ENCODE measurements around the gene RAB20. TPM values are rescaled to one million over a fixed set of nuclear protein-coding genes. Genes with fewer than 3 reads are reported as not detected.
"Not testable (repeated sequence)": the region's sequence is repeated elsewhere in the genome, so short reads cannot be mapped to it uniquely, and the experiment has no call there.

The RAB20 gene, protein sequence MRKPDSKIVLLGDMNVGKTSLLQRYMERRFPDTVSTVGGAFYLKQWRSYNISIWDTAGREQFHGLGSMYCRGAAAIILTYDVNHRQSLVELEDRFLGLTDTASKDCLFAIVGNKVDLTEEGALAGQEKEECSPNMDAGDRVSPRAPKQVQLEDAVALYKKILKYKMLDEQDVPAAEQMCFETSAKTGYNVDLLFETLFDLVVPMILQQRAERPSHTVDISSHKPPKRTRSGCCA
- 1 to 10 TPM; 2.4 to 3.7 TPM for total RNA-seq

DNA sequence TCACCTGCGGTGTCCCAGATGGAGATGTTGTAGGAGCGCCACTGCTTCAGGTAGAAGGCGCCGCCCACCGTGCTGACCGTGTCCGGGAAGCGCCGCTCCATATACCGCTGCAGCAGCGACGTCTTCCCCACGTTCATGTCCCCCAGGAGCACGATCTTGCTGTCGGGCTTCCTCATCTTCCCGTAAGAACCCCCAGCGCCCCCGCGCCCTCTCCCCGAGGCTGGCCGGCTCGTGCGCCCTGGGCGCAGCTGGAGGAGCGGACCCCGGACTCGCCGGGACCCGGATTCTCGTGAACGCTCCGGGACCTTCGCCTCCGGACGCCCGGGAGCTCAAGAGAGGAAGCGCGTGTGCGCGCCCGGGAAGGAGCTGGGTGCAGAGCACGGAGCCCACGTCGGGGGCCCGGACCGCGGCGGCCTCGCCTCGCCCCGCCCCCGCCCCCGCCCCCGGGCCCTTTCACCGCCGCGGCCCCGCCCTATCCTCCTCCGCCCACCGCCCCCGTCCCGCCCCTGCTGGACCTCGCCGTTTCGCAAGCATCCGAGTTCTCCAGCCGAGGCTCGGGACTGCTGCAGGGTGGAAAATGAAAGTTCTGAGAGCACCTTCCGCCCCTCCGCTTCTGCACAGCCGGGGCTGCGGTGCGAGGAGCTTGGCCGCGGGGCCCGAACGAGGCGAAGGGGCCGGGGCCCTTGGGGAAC is at the start of gene RAB20:
TSS of gene RAB20 (minus strand) at position 379 of the 692 bp plus-strand sequence. CDS start at position 176, 203 bp downstream.
- Mint-ChIP-seq H3K9me3 (no peaks in the 10 kb centered on the region), H3K4me1 (peaks cover 11% of the 10 kb centered on the region), H3K27me3 (peaks cover 8% of the 10 kb centered on the region), H3K27ac (peak within 1 kb of the TSS; percentile 71), H3K36me3 (ENCODE audit: low read depth) (no peaks in the 10 kb centered on the region), H3K4me3 (peak within 1 kb of the TSS; percentile 72)
- ATAC-seq (replicated peaks) = peak; percentile 73

DNA sequence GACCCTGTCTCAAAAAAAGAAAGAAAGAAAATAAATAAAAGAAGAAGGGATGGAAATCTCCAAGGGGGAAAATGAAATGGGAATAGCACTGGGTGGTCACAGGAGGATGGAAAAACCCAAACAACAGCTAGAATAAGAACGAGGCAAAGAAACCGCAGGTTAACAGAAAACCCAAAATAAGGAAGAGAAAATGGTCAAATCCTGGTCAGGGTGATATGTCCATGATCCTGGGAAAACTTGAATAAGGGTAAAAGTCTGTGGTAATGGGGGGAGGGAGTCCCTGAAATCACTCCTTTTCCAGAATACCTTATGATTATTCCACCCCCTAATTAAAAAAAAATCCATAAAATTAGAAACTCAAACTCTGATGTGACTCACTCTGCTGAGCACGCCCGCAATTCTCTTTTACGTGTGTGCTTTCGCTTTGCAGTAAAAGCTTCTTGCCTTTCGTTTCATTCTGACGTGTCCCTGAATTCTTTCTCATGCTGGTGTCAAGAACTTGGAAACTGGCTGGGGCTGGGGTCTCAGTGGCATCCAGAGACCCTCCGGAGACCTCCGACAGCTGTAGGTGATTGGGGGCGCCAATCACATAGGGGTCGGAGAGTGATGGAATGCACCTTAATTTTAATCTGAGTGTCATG is 49.6 kb upstream of the RAB20 start:
- Mint-ChIP-seq H3K27ac (peak overlapping the region; percentile 81), H3K27me3 (no peaks in the 10 kb centered on the region), H3K4me3 (peak overlapping the region; percentile 65), H3K4me1 (peaks cover 17% of the 10 kb centered on the region), H3K36me3 (ENCODE audit: low read depth) (peaks cover 5% of the 10 kb centered on the region), H3K9me3 (peaks cover 8% of the 10 kb centered on the region)
- ATAC-seq (replicated peaks) = peak; percentile 49

DNA sequence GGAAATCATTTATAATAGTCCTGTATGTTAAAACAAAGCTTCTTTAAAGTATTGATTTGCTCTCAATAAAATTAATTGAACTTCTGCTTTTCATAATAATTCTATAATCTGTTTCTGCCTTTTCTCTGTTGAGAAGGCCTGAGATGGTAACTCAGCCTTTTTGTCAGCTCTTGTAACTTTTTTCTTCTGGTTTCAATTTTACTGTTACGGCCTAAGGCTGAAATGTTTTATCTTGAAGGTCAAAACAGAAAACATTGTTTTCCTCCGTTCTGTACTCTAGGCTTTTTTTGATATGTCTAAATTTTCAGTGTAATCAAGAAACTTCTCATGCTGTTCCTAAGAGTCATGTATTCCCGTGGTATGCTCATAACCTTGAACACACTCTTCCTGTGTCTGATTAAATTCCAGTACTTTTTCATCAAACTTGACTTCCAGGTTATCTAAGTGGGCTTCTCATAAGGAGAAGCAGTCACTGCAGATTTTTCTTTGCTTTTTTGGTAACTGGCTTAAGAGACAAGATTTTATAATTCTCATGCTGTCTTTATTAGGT is 46.2 kb upstream of the RAB20 start:
- peaks cover 14% of the 10 kb centered on the region for H3K4me1 Mint-ChIP-seq
- no peaks in the 10 kb centered on the region for H3K36me3 Mint-ChIP-seq (ENCODE audit: low read depth)
- H3K27ac Mint-ChIP-seq = peak overlapping the region; percentile 7
- peaks cover 2% of the 10 kb centered on the region for H3K9me3 Mint-ChIP-seq
- ATAC-seq (replicated peaks) = no peak
- H3K4me3 Mint-ChIP-seq = no peak overlapping the region
- H3K27me3 Mint-ChIP-seq = peaks cover 4% of the 10 kb centered on the region

DNA sequence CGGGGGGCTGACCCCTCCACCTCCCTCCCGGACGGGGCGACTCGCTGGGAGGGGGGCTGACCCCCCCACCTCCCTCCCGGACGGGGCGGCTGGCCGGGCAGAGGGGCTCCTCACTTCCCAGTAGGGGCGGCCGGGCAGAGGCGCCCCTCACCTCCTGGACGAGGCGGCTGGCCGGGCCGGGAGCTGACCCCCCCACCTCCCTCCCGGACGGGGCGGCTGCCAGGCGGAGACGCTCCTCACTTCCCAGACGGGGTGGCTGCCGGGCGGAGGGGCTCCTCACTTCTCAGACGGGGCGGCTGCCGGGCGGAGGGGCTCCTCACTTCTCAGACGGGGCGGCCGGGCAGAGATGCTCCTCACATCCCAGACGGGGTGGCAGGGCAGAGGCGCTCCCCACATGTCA is 44.8 kb upstream of the RAB20 start:
- not testable (repeated sequence) for H3K27ac Mint-ChIP-seq; ATAC-seq (replicated peaks); H3K9me3 Mint-ChIP-seq; H3K4me3 Mint-ChIP-seq; H3K4me1 Mint-ChIP-seq; H3K36me3 Mint-ChIP-seq (ENCODE audit: low read depth)
- peaks cover 10% of the 10 kb centered on the region for H3K27me3 Mint-ChIP-seq

DNA sequence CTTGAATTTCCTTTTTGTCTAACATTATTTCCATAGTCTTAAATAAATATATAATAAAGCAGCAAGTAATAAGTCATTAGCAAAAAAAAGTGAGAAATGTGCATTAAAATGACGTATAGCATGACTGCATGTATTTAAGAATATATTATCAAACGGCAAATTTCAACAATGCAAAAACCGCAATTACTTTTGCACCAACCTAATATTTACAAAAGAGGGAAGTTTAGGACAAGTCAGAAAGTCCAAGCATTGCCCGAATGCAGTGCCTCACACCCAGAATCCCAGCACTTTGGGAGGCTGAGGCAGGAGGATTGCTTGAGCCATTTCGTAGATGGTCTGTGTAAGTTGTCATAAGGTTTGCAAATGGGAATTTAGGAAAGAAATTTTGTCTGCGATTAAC is 43.6 kb upstream of the RAB20 start:
- no peak overlapping the region for H3K27ac Mint-ChIP-seq
- H3K27me3 Mint-ChIP-seq = peaks cover 10% of the 10 kb centered on the region
- H3K36me3 Mint-ChIP-seq (ENCODE audit: low read depth) = no peaks in the 10 kb centered on the region
- no peaks in the 10 kb centered on the region for H3K4me1 Mint-ChIP-seq
- no peak for ATAC-seq (replicated peaks)
- no peaks in the 10 kb centered on the region for H3K9me3 Mint-ChIP-seq
- no peak overlapping the region for H3K4me3 Mint-ChIP-seq

DNA sequence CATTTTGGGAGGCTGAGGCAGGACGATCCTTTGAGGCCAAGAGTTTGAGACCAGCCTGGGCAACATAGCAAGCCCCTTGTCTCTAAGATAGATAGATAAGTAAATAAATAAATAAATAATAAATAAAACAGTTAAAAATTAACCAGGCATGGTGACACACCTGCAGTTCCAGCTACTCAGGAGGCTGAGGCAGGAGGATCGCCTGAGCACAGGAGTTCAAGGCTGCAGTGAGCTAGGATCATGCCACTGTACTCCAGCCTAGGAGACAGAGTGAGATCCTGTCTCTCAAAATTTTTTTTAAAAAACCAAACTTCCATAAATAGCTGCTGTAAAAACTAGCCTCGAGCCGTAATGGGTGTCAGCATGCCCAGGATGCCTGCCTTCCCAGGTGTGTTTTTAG is 39.5 kb upstream of the RAB20 start:
- Mint-ChIP-seq H3K27ac (no peak overlapping the region), H3K9me3 (no peaks in the 10 kb centered on the region), H3K4me1 (no peaks in the 10 kb centered on the region), H3K36me3 (ENCODE audit: low read depth) (no peaks in the 10 kb centered on the region), H3K4me3 (no peak overlapping the region), H3K27me3 (peaks cover 10% of the 10 kb centered on the region)
- no peak for ATAC-seq (replicated peaks)

DNA sequence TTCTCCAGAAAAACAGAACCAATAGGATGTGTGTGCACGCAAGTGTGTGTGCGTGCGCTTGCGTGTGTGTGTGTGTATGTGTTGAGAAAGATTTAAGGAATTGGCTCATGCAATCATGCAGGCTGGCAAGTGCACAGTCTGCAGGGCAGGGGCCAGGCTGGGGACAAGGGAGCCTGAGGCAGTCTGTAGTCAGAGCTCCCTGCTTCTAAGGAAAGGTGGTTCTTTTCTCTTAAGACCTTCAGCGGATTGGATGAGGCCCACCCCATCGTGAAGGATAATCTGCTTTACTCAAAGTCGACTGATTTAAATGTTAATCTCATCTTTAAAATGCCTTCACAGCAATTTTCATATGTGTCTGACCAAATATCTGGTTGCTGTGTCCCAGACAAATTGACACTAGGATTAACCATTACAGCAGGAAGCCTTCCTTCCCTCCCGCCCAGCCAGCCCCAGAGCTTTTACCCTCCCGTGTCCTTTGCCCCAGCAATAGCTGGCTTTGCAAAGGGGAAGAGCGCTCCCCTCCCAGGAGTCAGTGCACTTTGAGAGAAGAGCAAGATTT is 38.8 kb upstream of the RAB20 start:
- no peak for ATAC-seq (replicated peaks)
- H3K9me3 Mint-ChIP-seq = no peaks in the 10 kb centered on the region
- peaks cover 10% of the 10 kb centered on the region for H3K27me3 Mint-ChIP-seq
- no peak overlapping the region for H3K27ac Mint-ChIP-seq
- H3K36me3 Mint-ChIP-seq (ENCODE audit: low read depth) = no peaks in the 10 kb centered on the region
- H3K4me1 Mint-ChIP-seq = no peaks in the 10 kb centered on the region
- no peak overlapping the region for H3K4me3 Mint-ChIP-seq

DNA sequence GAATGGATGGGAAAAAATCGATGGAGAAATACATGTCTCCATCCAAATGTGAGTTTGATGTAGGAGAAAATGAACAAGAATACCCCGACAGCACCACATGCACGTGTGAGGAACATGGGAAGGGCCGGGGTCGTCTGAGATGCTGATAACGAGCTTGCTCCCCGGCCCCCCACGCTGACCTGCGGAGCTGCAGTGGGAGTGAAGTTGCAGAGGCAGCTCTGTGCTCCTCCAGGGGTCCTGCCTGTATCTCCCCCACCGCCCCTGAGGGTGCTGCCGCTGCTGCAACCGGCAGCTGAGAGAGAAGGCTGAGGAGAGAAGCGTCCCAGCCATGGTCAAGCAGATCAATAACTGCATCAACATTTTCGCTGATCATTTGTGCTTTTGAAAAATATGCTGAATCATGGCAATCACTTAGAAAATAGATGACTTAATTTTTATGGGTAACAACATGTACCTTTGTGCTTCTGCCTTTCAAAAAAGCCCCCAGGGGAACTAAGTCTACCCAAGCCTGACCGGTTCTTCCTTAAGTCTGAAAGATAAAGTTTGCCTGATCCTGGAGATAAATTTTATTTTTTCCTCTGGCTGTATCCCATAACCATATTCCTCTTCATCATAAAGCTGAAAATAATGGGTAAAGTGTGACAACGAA is 35.6 kb upstream of the RAB20 start:
- ATAC-seq (replicated peaks) = no peak
- H3K9me3 Mint-ChIP-seq = no peaks in the 10 kb centered on the region
- no peak overlapping the region for H3K4me3 Mint-ChIP-seq
- no peak overlapping the region for H3K27ac Mint-ChIP-seq
- H3K27me3 Mint-ChIP-seq = peaks cover 6% of the 10 kb centered on the region
- H3K36me3 Mint-ChIP-seq (ENCODE audit: low read depth) = no peaks in the 10 kb centered on the region
- H3K4me1 Mint-ChIP-seq = no peaks in the 10 kb centered on the region

DNA sequence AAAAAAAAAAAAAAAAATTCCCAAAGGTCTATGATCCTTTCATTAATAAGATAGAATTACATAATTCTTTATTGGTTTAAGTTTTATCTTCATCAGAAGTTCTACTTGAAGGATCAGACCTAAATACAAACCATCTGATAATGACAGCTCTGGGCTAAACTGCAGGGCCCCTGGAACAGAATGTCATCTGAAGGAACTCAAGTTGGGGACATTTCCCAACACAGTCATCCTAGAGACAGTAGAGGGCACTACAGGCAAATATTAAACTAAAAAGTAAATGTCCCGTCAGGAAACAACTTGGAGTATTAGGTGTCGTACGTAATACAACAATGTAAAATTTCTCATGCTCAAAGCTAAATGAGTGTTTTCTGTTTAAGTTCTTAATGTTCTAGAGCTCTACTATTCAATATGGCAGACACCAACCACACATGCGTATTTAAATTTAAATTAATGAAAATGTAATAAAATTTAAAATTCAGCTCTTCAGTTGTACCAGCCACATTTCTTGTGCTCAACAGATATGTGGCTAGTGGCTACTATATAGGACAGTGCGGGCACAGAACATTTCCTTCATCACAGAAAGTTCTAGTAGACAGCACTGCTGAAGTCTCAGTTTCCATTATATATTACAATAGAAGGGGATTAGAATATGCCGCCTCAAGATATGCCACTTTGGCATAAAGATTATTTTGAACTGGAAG is 32.1 kb upstream of the RAB20 start:
- Mint-ChIP-seq H3K27me3 (peaks cover 3% of the 10 kb centered on the region), H3K4me3 (no peak overlapping the region), H3K9me3 (no peaks in the 10 kb centered on the region), H3K4me1 (no peaks in the 10 kb centered on the region), H3K36me3 (ENCODE audit: low read depth) (no peaks in the 10 kb centered on the region), H3K27ac (no peak overlapping the region)
- ATAC-seq (replicated peaks) = peak; percentile 81

DNA sequence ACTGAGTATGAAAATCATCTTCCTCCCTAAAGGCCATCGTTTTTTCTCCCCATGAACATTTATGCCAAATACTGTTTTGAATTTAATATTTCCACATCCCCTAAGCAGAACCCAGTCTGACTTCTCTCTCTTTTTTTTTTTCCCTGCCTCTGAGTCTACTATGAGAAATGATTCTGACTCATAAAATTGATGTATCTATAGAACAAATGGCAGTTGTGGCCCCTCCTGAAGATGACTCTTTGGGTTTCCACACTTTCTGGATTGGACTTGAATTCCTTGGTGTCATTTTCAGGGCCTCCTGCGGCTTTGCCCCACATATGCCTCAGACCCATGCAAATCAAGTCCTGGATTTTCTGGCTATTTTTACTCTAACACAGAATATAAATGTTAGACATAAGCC is 31.1 kb upstream of the RAB20 start:
- Mint-ChIP-seq H3K4me1 (no peaks in the 10 kb centered on the region), H3K27me3 (peaks cover 3% of the 10 kb centered on the region), H3K36me3 (ENCODE audit: low read depth) (no peaks in the 10 kb centered on the region), H3K27ac (no peak overlapping the region), H3K4me3 (no peak overlapping the region), H3K9me3 (no peaks in the 10 kb centered on the region)
- no peak for ATAC-seq (replicated peaks)

DNA sequence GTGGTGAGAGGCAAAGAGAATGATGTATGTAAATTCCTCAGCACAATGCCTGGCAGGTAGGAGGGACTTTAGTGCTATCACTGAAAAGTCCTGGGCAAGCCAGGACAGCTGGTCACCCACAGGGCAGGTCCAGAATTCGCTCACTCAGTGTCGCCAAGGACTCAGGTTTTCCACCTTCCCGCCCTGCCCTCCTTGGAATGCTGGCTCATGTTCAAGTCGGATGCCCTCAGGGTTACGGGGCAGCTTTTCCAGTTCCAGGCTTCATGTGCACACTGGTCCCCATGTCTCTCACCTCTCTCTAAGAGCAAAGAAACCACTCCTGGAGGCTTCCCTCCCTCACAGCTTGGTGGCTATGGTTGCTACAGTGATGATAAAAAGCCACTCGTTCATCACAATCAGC is 29.1 kb upstream of the RAB20 start:
- Mint-ChIP-seq H3K36me3 (ENCODE audit: low read depth) (no peaks in the 10 kb centered on the region), H3K27ac (no peak overlapping the region), H3K4me1 (no peaks in the 10 kb centered on the region), H3K4me3 (no peak overlapping the region), H3K9me3 (no peaks in the 10 kb centered on the region), H3K27me3 (peaks cover 3% of the 10 kb centered on the region)
- no peak for ATAC-seq (replicated peaks)

DNA sequence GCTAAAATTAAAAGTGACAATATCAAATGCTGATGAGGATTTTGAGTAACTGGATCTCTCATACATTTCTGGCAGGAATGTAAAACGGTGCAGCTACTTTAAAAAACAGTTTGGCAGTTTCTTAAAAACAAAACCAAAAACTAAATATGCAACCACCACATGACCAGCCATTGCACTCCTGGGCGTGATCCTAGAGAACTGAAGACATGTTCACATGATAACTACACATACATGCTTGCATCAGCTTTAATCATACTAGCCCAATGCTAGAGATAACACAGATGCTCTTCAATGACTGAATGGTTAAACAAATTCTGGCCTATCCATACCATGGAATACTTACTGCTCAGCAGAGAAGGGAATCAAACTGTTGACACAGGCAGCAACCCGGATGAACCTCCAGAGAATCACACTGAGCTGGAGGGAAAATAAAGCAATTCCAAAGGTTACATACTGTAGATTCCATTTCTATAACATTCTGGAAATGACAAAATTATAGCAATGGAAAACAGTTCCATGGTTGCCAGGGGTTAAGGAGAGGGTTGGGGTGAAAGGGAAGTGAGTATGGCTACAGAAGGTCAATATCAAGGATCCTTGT is 28.4 kb upstream of the RAB20 start:
- Mint-ChIP-seq H3K27me3 (peaks cover 3% of the 10 kb centered on the region), H3K4me1 (no peaks in the 10 kb centered on the region), H3K27ac (no peak overlapping the region), H3K36me3 (ENCODE audit: low read depth) (no peaks in the 10 kb centered on the region), H3K4me3 (no peak overlapping the region), H3K9me3 (no peaks in the 10 kb centered on the region)
- no peak for ATAC-seq (replicated peaks)

DNA sequence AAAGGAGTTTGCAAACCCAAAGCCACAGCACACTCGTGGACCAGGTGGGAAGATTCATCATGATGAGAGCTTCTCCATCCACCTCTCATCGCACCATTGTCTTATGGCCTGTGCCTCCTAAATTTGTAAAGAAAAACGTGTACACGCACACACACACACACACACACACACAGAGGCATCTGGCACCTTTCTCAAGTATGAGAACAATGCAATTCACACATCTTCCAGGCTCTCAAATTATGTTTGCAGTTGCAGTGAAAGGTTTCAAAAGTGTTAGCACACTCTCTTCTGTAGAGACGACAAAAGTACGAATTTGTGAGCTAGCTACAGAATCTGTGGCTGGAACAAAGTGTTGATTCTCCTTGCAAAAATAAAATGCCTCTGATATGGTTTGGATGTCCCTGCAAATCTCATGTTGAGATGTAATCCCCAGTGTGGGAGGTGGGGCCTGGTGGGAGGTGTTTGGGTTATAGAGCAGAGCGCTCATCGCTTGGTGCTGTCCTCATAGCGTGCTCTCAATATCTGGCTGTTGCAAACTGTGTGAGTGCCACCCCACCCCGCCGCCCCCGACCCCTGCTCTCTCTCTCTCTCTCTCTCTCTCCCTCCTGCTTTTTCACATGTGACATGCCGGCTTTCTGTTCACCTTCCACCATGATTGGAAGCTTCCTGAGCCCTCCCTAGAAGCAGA is 21.8 kb upstream of the RAB20 start:
- H3K27ac Mint-ChIP-seq = no peak overlapping the region
- H3K4me1 Mint-ChIP-seq = no peaks in the 10 kb centered on the region
- no peaks in the 10 kb centered on the region for H3K9me3 Mint-ChIP-seq
- peaks cover 30% of the 10 kb centered on the region for H3K27me3 Mint-ChIP-seq
- ATAC-seq (replicated peaks) = no peak
- no peaks in the 10 kb centered on the region for H3K36me3 Mint-ChIP-seq (ENCODE audit: low read depth)
- no peak overlapping the region for H3K4me3 Mint-ChIP-seq

Data from activated T-helper 17 cell treated with anti-CD3 and anti-CD28 coated beads, Interleukin-2, amount 50 U/mL, for 72 hours (primary cell).